GM12892 (cell line): ENCODE measurements around the gene NHS.

Source experiments
- POLR2A ChIP-seq: IDR thresholded peaks from 2 replicates; pipeline ENCODE4 v1.6.1; 2011; ENCODE audit warnings: low read depth, low read length, control low read depth
- TAF1 ChIP-seq: IDR thresholded peaks from 2 replicates; pipeline ENCODE4 v1.6.1; 2011; ENCODE audit warnings: low read depth, mild to moderate bottlenecking, control low read depth, low read length, borderline replicate concordance

GRCh38 chrX:17449866-17450265 lies 74.9 kb downstream of the NHS start:
- TF ChIP-seq TAF1 (no peak), POLR2A (no peak)
